Gastrocnemius medialis (tissue), 4 donors: ENCODE data around the gene C1orf141. TPM values are rescaled to one million over a fixed set of nuclear protein-coding genes. Genes with fewer than 3 reads are reported as not detected.

ENCODE experiments used
- ATAC-seq, 2 donors: fragments of 150-250 bp; one replicate each; pipeline ENCODE4 v1.9.1; 2016
- DNase-seq, 2 donors: peaks; one replicate each; pipeline ENCODE4 v3.0.0-alpha.2; 2019
- H3K27ac ChIP-seq, 4 donors: fragments of 200-600 bp; sonication (generic); 1 replicate in 1 of 4; 2 replicates in 3 of 4; pipeline ENCODE4 v1.5.1; 2016 to 2018; ENCODE audit warnings: mild to moderate bottlenecking in 2 of 4, moderate library complexity in 1 of 4
- H3K27me3 ChIP-seq, 3 donors: fragments of 200-600 bp; sonication (generic) in 2 of 3; 1 replicate in 1 of 3; 2 replicates in 2 of 3; pipeline versions ENCODE4 v1.5.1 to v1.6.0; 2016 to 2019; ENCODE audit warnings: mild to moderate bottlenecking in 1 of 3, moderate library complexity in 1 of 3
- H3K36me3 ChIP-seq, 2 donors: fragments of 200-600 bp; sonication (generic) in 1 of 2; one replicate each; pipeline ENCODE4 v1.5.1; 2017 to 2018
- H3K4me1 ChIP-seq, 2 donors: fragments of 200-600 bp; sonication (generic) in 1 of 2; one replicate each; pipeline ENCODE4 v1.5.1; 2016 to 2017; ENCODE audit warnings: mild to moderate bottlenecking in 2 of 2
- H3K4me3 ChIP-seq, 4 donors: fragments of 200-600 bp; sonication (generic) in 3 of 4; 1 replicate in 1 of 4; 2 replicates in 3 of 4; pipeline ENCODE4 v1.5.1; 2016 to 2019; ENCODE audit warnings: mild to moderate bottlenecking in 2 of 4
- H3K9me3 ChIP-seq, 3 donors: fragments of 200-600 bp; sonication (generic) in 2 of 3; 1 replicate in 1 of 3; 2 replicates in 2 of 3; pipeline ENCODE4 v1.5.1; 2016 to 2019
- POLR2A ChIP-seq, 2 donors: fragments of 450-650 bp; IDR thresholded peaks; one replicate each; pipeline ENCODE4 v1.6.1; 2017; ENCODE audit warnings: antibody characterized with exemption in 2 of 2, mild to moderate bottlenecking in 2 of 2, moderate library complexity in 2 of 2
- in situ Hi-C, 4 donors: fragments of 200-750 bp; cut with MboI; loops; one replicate each; pipeline versions ENCODE4 v1.15.0 to v1.8.0; 2017; ENCODE audit warnings: low sequenced_read_pairs in 4 of 4
- intact Hi-C: fragments of 100-400 bp; cut with DNase I; formaldehyde crosslinking; loops from one replicate; pipeline ENCODE4 v1.15.1; 2023; ENCODE audit warnings: low total_unique reads
- total RNA-seq, 4 donors: library from RNA; depleted of rRNA; stranded (reverse); fragments of >200 nt; gene quantifications; one replicate each; pipeline versions ENCODE4 v1.1.0 to v1.2.3, GENCODE V29; 2016
- TF ChIP-seq, protein P1 (sequence below), 5 experiments: fragments of 450-650 bp in 3 of 5; fragments of 200-600 bp in 2 of 5; sonication (generic) in 2 of 5; IDR thresholded peaks in 4 of 5; conservative IDR thresholded peaks in 1 of 5; 1 replicate in 4 of 5; 2 replicates in 1 of 5; pipeline ENCODE4 v1.5.1; 2016 to 2019; ENCODE audit warnings: antibody characterized with exemption in 5 of 5, mild to moderate bottlenecking in 3 of 5, moderate library complexity in 3 of 5

The C1orf141 gene
- total RNA-seq, 4 donors from 2014 or later: not detected

GRCh38 chr1:67140460-67140859, 5.7 kb upstream of the C1orf141 start:
- no peak overlapping the region for H3K27ac ChIP-seq
- H3K4me1 ChIP-seq: no peaks in the 10 kb centered on the region
- H3K4me3 ChIP-seq: no peak overlapping the region
- H3K9me3 ChIP-seq: no peaks in the 10 kb centered on the region
- intact Hi-C loops (no loop called here), in situ Hi-C loops (loop anchor here (10.0 kb wide), 3 partner anchors 146 to 376 kb away; no protein-coding TSS in a partner anchor)
- DNase-seq: no peak
- no peak for ATAC-seq
- H3K27me3 ChIP-seq: no peaks in the 10 kb centered on the region
- no peaks in the 10 kb centered on the region for H3K36me3 ChIP-seq
- TF ChIP-seq, protein P1, sequence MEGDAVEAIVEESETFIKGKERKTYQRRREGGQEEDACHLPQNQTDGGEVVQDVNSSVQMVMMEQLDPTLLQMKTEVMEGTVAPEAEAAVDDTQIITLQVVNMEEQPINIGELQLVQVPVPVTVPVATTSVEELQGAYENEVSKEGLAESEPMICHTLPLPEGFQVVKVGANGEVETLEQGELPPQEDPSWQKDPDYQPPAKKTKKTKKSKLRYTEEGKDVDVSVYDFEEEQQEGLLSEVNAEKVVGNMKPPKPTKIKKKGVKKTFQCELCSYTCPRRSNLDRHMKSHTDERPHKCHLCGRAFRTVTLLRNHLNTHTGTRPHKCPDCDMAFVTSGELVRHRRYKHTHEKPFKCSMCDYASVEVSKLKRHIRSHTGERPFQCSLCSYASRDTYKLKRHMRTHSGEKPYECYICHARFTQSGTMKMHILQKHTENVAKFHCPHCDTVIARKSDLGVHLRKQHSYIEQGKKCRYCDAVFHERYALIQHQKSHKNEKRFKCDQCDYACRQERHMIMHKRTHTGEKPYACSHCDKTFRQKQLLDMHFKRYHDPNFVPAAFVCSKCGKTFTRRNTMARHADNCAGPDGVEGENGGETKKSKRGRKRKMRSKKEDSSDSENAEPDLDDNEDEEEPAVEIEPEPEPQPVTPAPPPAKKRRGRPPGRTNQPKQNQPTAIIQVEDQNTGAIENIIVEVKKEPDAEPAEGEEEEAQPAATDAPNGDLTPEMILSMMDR (IDR thresholded peaks at IDR 0.05 in 4 of 5, conservative IDR thresholded peaks at IDR 0.05 in 1 of 5): no peak
- no peak for TF ChIP-seq POLR2A (IDR thresholded peaks at IDR 0.05)

DNA sequence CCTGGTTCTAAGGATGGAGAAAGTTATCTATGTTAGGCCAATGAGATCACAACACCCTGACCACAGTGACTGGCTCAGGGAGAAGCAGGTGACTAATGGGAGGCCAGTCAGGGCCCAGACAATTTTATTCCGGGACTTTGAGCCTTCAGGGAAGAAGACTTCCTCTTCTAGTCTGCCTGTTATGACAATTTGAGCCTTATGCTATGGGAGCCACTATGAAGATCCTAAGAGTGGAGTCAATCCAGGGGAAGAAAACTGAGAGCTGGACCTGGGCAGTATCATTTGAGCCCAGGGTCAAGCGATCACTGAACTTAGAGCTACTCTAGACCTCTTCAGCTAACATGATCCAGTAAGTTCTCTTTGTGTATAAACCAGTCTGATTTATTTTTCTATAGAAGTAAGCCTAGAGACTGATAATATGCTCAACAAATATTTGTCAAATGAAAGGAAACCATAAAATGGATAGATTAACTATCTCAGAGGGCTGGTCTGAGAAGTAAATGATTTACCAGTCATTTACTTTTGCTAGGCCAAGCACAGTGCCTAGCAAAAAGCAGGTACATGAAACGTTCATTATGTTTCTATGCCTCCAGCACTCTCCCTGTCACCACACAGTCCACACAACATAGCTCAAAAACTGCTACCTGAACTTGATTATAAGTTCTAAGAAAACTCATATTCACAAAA, 4.2 kb upstream of the C1orf141 start:
- intact Hi-C loops (no loop called here), in situ Hi-C loops (no loop called here)
- no peaks in the 10 kb centered on the region for H3K27me3 ChIP-seq
- ATAC-seq (no peak), DNase-seq (no peak)
- no peaks in the 10 kb centered on the region for H3K36me3 ChIP-seq
- TF ChIP-seq, protein P1 (IDR thresholded peaks at IDR 0.05 in 4 of 5, conservative IDR thresholded peaks at IDR 0.05 in 1 of 5): no peak
- no peak for TF ChIP-seq POLR2A (IDR thresholded peaks at IDR 0.05)
- H3K9me3 ChIP-seq: no peaks in the 10 kb centered on the region
- H3K4me1 ChIP-seq: peaks cover 0 to 6% of the 10 kb centered on the region in 2 donors
- no peak overlapping the region for H3K4me3 ChIP-seq
- H3K27ac ChIP-seq: no peak overlapping the region

DNA sequence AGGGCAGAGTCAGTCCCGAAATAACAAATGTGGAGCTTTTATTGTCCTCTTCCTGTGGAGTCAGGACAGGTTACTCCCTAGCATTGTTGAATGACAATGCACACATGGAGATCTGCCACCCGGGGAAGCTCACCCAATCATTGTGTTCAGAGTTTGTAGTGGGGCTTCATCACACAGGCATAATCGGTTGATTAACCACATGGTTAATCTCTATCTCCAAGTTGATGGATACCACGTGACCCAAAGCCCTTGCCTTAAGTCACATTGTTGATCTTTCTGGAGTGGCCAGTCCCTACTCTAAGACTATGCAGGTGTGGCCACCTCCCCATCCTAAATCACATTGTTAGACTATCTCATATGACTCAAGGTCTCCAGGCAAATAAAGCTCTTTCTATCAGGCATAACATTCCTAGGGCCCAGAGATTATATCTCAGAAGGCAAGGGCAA, 2.6 kb upstream of the C1orf141 start:
- DNase-seq: no peak
- Histone ChIP-seq H3K36me3 (no peaks in the 10 kb centered on the region), H3K27me3 (no peaks in the 10 kb centered on the region), H3K4me1 (peaks cover 0 to 6% of the 10 kb centered on the region in 2 donors), H3K27ac (no peak overlapping the region), H3K4me3 (no peak overlapping the region), H3K9me3 (no peaks in the 10 kb centered on the region)
- ATAC-seq: no peak
- intact Hi-C loops (no loop called here), in situ Hi-C loops (no loop called here)
- no peak for TF ChIP-seq POLR2A (IDR thresholded peaks at IDR 0.05)
- TF ChIP-seq, protein P1 (IDR thresholded peaks at IDR 0.05 in 4 of 5, conservative IDR thresholded peaks at IDR 0.05 in 1 of 5): no peak

DNA sequence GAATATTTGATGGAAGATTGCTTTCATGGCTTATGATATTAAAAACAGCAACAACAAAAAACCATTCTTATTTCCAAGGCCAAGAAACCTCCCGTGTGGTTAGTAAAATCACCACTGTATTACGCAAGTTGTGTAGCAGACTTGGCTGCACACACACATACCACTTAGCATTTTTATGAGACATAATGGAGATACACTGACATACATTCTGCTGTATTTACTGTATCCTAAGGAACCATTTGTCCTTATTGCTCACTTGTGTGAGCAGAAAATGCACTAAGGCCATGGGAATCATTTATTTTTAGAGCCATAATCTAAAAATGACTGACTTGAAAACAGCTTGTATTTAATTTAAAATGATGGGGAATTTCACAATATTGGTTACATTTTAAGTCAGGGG, 584 bp upstream of the C1orf141 start:
- Histone ChIP-seq H3K27me3 (no peaks in the 10 kb centered on the region), H3K36me3 (no peaks in the 10 kb centered on the region), H3K9me3 (no peaks in the 10 kb centered on the region), H3K4me3 (no peak overlapping the region), H3K4me1 (peaks cover 0 to 6% of the 10 kb centered on the region in 2 donors), H3K27ac (no peak overlapping the region)
- TF ChIP-seq, protein P1 (IDR thresholded peaks at IDR 0.05 in 4 of 5, conservative IDR thresholded peaks at IDR 0.05 in 1 of 5): no peak
- TF ChIP-seq POLR2A (IDR thresholded peaks at IDR 0.05): no peak
- intact Hi-C loops: no loop called here
- in situ Hi-C loops: no loop called here
- ATAC-seq: no peak
- no peak for DNase-seq
